NCI-H2196 treated with DMSO at 0.1 percent for 48 hours (cell line): Measurements from ENCODE around the gene RPL31.
A peak's percentile ranks its signal among the peaks of the same experiment; 100 is the strongest.

ENCODE experiments used
- DNase-seq: peaks from one replicate; lab custom pipeline; 2025; ENCODE audit not compliant: unreplicated experiment; lab: John Stamatoyannopoulos, UW

Gene RPL31

DNA sequence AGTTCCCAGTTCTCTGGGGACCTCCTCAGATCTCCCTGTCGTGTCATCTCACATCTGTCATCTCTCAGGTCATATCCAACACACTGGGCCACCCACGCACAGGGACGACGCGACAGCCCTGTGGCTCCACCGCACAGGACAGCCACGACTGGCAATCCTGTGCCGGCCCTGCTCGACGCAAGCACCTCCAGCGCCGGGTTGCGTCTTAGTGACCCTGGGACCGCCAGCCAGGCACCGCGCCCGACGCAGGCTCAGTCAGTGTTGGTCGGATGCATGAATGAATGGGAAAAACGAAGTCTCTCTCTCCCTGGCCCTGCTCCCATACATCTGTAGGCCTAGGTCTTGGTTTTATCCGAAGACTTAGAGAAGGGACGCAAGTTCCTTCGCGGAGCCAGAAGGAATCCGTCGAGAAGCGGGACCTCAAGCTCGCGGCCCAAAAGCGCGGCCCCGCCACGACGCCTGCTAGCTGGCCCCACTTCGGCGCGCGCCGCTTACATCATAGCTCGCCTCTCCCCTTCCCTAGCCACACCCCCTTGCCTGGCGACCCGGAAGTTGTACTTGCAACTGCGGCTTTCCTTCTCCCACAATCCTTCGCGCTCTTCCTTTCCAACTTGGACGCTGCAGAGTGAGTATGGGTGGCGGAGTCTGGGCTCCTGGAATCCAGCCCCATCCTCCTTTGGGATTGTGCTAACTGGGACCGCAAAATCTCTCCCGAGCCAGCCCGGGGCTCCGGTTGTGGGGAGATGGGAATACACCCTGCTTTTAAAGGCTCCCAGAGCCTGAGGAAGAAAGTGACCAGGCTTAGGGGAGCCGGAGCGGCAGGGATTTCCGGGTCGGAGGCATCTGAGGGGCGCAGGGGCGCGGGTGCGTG is at the start of gene RPL31:
RPL31 (plus strand) TSS at position 599 of the 871 bp plus-strand sequence. CDS start 413 bp downstream, outside the sequence.
- DNase-seq, result peak; percentile 91

DNA sequence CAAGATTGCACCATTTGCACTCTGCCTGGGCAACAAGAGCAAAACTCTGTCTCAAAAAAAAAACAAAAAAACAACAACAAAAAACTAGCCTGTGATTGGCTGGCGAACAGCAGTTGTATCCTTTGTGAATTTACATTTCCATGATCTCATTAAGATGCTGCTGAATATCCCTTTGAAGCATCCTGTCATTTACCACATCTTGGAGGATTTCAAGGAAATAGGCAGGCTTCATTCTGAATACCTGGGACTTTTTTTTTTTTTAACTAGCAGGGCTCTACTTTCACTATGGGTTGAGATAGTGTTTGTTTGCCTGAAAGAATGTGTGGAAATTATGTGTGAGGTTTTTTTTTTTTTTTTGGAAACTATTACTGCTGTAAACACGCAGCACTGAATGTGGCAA is 49.6 kb upstream of the RPL31 start:
- no peak for DNase-seq

DNA sequence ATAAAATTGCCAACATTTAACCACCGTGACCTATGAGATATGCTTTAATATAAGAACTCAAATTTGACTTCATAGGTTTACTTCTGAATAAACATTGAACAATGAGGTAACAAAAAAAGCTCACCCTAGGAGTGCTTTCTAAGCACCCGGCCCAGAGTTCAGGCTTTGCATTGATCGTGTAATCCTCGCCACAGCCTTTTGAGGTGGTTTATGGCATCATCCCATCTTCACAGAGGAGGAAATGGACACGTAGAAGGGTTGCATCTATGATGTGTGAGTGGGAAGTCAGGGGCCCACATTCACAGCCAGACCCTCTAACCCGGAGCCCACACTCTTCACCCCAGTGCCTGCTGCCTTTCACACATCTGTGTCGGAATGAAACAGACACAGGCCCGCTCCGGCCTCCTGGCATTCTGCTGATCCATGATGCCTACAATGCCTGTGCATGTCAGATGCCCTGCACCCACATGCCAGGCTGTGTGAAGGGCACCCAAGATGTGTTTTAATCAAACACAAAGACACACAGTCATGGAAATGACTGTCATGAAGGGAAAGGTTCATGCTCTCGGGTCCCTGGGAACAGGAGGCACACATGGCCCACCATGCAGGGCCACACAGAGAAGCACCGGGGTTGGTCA is 48.6 kb upstream of the RPL31 start:
- no peak for DNase-seq

DNA sequence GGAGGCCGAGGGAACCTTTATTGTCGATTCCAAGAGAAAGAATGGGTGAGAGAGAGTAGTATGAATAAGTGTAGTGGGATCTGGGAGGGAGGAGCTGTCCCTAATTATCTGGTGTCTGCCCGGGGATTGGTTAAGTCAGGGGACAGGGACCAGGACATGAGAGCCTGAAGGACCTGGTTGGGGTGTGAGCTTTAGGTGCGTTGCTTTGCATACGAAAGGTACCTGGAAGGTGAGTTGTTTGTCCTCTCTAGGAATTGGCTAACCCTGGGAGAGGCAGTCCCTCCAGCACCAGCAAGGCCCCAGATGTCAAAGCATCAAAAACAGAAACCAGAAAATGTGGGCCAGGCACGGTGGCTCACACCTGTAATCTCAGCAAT is 48.1 kb upstream of the RPL31 start:
- DNase-seq, result no peak

DNA sequence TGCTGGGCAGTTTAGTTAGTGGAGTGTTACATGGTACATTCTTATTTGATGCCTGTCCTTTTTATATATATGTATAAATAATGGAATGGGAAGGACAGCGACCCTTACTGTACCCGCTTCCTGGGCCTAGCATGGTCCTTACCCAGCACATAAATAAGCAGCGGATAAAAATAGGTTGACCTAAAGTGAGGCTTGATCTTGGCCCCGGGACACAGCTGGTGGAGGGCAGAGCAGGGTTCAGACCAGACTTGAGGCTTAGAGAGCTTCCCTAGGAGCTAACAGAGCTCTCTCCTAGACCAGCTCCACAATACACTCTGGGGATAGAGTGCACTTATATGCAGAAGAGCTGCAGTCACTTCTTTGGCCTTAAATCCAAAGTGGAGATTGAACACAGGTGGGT is 46.9 kb upstream of the RPL31 start:
- DNase-seq, result no peak

DNA sequence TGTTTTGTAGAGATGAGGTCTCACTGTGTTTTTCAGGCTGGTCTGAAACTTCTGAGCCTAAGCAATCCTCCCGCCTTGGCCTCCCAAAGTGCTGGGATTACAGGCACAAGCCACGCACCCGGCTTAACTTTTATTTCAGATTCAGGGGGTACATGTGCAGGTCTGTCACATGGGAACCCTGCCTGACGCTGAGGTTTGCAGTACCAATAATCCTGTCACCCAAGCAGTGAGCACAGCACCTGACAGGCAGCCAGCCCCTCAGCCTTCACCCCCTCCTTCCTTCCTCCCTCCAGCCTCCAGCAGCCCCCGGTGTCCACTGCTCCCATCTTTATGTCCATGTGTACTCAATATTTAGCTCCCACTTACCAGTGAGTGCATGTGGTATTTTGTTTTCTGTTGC is 46.0 kb upstream of the RPL31 start:
- no peak for DNase-seq

DNA sequence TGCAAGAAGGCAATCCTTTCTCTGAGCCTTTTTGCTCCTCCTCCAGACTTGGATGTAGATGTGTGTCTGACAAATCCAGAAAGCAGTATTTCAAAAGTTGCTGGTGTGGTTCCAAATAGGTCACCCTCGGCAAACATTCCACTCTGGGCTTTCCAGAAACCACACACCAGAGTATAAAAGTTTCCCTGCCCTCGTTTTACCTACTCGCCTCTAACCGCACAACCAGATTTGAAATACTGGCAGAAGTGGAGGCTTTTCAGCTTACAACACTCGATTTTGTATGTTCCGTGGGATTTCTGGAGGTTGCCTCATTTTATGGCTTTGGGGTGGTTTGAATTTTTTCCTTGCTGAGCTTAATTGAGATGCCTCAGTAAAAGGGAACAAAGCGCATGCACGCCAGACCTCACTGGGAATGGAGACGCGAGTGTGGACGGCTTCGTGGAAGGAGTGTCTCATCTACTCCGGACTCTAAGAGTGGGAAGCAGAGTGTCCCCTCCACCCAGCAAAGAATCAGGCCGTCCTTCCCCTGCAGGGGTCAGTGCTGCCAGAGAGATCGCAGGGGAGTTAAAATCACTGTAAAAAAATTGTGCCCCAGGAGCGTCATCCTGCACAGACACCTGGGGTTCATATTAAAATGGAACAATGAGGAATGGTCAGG is 44.0 kb upstream of the RPL31 start:
- DNase-seq, result no peak

DNA sequence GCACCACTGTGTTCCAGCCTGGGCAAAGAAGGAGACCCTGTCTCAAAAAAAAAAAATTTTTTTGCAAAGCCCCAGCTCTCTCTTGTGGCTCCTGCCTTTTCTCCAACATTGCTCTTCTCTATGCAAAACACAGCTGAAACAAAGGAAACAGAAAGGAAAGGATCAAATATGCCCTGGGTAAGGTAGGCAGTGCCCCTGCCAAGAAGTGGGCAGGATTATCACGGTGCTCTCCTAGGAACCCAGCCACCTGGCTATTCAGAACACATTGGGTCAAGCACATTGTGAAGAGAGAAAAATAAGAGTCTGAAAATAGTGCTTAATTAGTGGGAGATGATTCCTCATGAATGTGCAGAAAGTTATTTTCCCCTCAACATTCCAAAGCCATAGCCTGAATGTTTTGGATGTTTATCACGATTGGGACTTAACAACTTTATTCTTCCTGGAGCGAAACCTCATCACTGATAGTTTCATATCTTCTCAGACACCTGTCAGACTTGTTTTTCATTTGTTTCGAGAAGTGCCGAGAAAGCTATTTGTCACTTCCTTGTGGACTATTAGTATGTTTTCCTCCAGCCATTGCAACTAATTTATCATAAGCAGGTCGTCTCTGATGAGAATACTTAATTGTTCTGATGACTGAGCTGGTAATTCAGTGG is 42.7 kb upstream of the RPL31 start:
- no peak for DNase-seq

DNA sequence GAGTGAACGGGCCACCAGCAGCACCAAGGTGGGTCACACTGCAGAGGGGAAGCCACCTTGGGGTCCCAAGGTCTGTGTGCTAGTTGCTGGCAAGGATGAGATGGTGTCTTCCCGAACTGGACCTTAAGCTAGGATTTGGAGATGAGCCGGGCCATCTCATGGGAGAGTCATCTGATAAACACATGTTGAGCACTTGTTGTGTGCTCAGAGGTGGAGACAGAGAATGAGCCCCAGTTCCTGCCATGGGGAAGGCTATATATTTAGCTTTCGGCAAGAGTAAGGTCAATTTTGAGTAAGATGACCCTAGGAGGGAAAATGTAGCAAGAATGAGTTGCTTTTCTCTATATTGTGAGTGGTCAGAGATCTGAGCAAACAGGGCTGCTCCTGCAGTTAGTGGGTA is 41.4 kb upstream of the RPL31 start:
- no peak for DNase-seq

DNA sequence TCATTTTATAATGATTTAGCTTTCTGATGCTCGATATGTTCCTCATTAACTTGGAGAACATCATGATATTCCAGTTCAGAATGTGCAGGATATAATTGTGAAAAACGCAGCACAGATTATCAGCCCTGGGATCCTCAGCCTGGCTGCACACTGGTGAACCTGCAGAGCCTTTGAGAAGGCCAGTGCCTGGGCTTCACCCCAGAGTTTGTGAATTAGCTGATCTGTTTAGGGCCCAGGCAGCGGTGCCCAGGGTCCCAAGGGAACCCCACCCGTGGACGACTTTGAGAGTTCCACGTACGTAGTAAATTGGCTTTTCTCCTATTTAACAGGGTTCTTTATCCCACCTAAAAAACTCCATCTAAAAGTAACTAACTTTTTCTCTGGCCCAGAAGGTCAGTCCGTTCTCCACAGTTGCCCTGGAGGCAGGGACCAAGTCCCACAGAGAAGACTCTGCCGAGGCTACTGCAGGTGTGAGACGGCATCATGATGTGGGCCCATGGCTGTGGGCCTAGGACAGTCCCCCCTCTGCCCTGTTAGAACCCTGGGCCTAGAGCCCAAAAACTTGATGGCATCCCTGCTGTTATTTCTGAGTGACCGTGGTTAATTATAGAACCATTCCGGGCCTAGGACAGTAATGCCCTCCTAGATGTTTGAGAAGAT is 39.6 kb upstream of the RPL31 start:
- no peak for DNase-seq

DNA sequence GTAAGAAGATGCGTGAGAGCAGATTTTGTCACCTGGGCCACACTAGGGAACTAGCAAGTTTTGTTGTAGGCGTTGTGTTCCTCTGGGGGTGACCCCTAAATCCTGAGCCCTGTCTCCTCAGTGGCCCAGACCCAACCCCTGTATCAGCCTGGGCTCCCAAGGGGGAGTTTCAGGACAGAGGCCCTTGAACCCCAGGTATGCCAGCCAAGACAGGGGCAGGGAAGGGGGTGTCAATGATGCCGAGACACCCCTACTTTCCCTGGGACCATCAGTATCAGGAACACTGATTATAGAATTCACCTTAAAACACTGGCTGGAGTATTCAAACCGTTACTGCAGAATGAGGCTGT is 39.1 kb upstream of the RPL31 start:
- no peak for DNase-seq

DNA sequence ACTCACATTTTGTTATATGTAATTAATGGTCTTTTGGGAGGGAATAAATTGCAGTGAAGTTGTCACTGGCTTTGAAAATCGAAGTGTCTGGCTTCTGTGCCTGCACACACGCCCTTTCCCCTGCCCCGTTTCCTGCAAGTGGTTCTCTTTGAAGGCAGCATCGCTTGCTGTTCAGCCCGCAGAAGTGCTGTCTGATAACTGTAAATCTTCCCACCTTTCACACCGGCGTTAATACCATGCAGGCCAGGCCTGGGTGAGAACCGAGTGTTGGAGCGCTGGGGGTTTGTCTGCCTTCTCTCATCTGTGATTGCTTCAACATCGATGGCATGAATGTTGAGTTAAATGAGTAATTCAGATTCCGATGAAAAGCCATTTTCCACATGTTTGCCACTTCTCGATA is 37.9 kb upstream of the RPL31 start:
- no peak for DNase-seq

DNA sequence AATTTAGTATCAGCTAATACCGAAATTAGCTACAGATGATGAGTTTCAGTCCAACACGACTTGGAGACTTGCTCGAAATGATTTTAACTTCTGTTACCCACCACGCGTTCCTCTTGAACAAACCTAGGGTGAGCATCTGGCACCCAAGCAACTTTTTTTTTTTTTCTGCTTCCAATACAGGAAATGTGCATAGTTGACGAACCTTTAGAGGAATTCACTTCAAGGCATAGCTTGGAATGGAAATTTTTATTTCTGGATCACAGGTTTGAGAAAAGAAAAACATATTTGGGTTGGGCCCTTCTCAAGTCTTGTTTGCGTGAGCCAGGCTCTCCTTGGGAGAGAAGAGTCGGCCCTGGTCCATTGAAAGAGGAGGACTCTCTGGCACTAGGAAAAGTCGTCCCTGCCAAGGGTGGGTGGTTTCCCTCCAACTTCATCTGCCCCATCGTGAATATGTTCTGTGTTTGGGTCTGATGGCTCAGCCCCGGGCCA is 37.4 kb upstream of the RPL31 start:
- no peak for DNase-seq

DNA sequence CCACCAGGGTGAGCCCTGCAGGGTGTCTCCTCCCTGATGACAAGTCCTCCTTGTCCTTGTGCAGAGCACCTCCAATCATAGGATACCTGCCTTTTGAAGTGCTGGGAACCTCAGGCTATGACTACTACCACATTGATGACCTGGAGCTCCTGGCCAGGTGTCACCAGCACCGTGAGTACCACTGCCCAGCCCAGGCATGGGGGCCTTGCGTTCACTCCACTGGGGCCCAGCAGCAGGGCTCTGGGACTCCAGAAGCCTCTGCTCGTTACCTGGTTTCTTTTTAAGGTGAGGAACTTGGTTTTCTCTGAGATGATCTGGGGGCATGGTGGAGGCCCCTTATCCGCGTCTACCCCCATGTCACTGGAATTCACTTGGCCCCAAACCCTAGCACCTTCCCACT is 36.5 kb upstream of the RPL31 start:
- DNase-seq, result no peak

DNA sequence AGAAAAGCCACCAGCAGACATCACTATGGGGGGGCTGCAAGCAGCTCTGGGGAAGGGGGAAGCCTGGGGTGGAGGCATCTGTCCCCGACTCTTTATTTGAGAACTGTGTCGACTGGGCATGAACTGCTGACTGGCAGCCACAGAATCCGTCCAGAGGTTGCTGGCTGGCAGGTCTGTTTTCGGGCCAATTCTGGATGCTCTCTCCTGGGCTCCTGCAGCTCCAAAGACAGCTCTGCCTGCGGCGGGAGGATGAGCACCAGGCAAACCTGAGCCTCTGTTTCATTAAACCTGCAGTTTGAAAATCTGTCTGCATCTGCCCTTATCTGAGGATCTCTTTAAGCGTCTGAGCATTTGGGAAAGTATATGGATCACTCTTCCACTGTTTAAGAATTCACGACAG is 34.4 kb upstream of the RPL31 start:
- no peak for DNase-seq

DNA sequence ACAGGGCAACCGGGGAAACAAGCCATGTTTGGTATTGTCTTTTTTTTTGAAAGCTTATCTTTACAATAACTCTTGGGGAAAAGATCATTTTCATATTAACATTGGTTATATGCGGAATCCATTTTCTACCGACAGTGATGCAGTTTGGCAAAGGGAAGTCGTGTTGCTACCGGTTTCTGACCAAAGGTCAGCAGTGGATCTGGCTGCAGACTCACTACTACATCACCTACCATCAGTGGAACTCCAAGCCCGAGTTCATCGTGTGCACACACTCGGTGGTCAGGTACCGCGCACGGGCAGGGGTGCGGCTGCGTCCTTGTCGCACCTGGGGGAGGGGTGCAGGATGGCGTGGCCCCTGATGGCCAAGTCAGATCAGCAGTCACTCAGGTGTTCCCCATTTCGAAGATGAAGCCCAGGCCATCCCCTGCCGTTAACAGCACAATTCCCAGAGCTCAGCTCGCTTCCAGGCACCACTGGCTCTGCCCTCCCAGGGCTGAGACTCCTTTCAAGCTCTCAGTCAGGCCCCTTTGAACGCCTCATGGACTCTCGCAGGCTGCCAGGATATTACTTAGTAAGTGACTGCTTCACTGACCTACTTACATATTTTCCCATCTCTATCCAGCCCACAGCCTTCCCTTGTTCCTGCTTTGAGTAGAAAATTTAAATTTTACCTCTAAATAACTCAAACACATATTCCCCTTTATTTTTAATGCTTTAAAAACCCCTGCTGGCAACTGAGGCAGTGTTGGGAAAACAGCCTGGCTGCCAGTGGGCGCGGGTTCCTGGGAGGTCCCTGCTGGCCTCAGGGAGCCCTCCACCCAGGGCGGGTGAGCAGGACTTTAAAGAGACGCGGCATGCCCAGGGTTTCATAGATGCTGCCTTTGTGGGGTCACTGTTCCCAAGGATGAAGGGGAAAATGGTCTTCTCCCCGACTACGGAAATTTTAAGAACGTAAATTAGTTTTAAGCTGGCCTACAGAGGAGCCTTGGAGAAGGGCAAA is 33.6 kb upstream of the RPL31 start:
- DNase-seq, result no peak

DNA sequence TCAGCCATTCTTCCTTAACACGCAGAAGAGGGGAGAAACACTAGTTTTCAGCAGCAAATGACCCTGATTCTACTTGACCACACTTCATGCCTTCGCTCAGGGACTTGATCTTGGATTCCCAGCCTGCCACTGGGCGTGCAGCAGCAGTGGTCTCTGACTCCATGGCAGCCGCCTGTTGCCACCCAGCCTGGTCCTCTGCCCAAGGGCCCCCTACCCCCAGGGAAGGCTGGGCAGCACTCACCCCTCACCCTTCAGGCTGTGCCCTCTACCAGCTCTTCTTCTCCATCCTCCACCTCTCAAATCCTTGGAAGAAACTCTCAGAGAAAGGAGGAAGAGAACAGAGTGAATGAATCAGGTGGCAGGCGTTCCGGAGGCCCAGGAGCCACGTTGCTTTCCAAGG is 32.1 kb upstream of the RPL31 start:
- DNase-seq, result no peak

DNA sequence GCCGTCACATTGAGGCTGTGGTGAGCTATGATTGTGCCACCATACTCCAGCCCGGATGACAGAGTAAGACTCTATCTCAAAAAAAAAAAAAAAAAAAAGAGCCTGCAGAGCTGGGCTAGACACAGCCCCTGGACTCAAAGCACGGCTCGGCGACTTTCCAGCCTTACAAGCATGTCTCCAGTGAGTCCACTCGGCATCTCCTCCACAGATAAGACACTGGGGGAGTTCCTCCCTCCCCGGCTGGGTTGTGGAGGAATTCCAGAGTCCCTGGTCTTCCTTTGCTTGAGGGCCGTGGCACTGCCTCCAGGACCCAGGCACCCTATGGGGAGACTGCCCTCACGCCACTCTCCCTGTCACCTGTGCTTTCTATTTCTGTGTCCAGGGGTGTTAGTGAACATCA is 30.9 kb upstream of the RPL31 start:
- DNase-seq, result no peak

DNA sequence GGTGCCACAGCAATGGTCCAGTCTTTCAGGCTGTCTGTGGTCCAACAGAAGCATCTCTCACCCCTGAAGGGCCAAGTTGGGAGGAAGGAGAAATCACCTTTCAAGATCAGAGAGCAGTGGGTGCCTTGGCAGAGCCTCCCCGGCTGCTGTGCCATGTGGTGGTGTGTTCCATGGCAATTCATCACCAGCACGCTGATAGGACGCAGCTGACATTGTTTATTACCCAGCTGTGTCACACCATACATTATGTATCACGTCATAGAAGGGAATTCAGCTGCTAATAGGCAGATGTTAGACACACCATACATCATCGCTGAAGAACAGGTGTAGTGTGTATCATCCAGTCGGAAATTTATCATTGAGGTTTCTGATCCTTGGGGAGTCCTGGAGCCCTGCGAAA is 29.6 kb upstream of the RPL31 start:
- DNase-seq, result no peak
